GM19035 (cell line): ENCODE data around the gene LMF2.

Experiments
- ATAC-seq: cut with Tn5 transposase; IDR thresholded peaks from one replicate; pipeline ENCODE4 v1.9.1; 2021; ENCODE audit not compliant: unreplicated experiment

LMF2 gene

GRCh38 chr22:50505276-50505775, 2.2 kb downstream of the LMF2 start:
- no peak for ATAC-seq

GRCh38 chr22:50504369-50505211, 2.9 kb downstream of the LMF2 start:
- no peak for ATAC-seq

GRCh38 chr22:50503475-50504145, 3.9 kb downstream of the LMF2 start:
- no peak for ATAC-seq

GRCh38 chr22:50502628-50503474, 4.7 kb downstream of the LMF2 start:
- no peak for ATAC-seq

- no peak for ATAC-seq
Observed at GRCh38 chr22:50502096-50502495, 5.4 kb downstream of the LMF2 start.

GRCh38 chr22:50500452-50500851, 7.0 kb downstream of the LMF2 start:
- ATAC-seq: no peak

- ATAC-seq: no peak
Observed at GRCh38 chr22:50498322-50498890, 9.1 kb downstream of the LMF2 start.

- no peak for ATAC-seq
Observed at GRCh38 chr22:50497093-50497492, 10.4 kb downstream of the LMF2 start.

- ATAC-seq: no peak
Observed at GRCh38 chr22:50490531-50491308, 16.8 kb downstream of the LMF2 start.

GRCh38 chr22:50489363-50490243, 17.9 kb downstream of the LMF2 start:
- no peak for ATAC-seq

- no peak for ATAC-seq
Observed at GRCh38 chr22:50488886-50489285, 18.6 kb downstream of the LMF2 start.

GRCh38 chr22:50488006-50488677, 19.4 kb downstream of the LMF2 start:
- ATAC-seq: no peak

- no peak for ATAC-seq
Observed at GRCh38 chr22:50487290-50488005, 20.1 kb downstream of the LMF2 start.

- no peak for ATAC-seq
Observed at GRCh38 chr22:50486561-50487289, 20.8 kb downstream of the LMF2 start, which contains the start of gene MIOX. MIOX (plus strand) TSS chr22:50486859; CDS start chr22:50486898, 39 bp downstream.

GRCh38 chr22:50485221-50486131, 22.0 kb downstream of the LMF2 start:
- ATAC-seq: no peak
